Astrocyte of the cerebellum (primary cell): Measurements from ENCODE around the gene TIPARP.

Experiments used
- DNase-seq: peaks from one replicate; pipeline ENCODE4 v3.0.0-alpha.2; 2011; ENCODE audit warnings: low read depth
- H3K4me3 ChIP-seq: 2 replicates; pipeline ENCODE4 v1.5.1; 2011; ENCODE audit warnings: mild to moderate bottlenecking, low read depth, low read length, moderate library complexity
- CTCF ChIP-seq: IDR thresholded peaks from 2 replicates; pipeline ENCODE4 v1.5.1; 2012; ENCODE audit warnings: low read length, low read depth, moderate library complexity, mild to moderate bottlenecking; ENCODE audit errors: missing control alignments
- in situ Hi-C: cut with HindIII; loops from 2 replicates; pipeline ENCODE4 v1.10.0; 2017; ENCODE audit warnings: low sequenced_read_pairs

The TIPARP gene

GRCh38 chr3:156750191-156750873 is 75.9 kb downstream of the TIPARP start:
- in situ Hi-C loops: no loop called here
- no peak for DNase-seq
- no peak overlapping the region for H3K4me3 ChIP-seq
- TF ChIP-seq CTCF: no peak

GRCh38 chr3:156750874-156751245 is 76.5 kb downstream of the TIPARP start:
- H3K4me3 ChIP-seq: no peak overlapping the region
- in situ Hi-C loops: no loop called here
- no peak for TF ChIP-seq CTCF
- no peak for DNase-seq

- in situ Hi-C loops: no loop called here
- peak; percentile 91 for DNase-seq
- no peak overlapping the region for H3K4me3 ChIP-seq
- TF ChIP-seq CTCF: peak; percentile 5
Observed at GRCh38 chr3:156751461-156752025, 77.2 kb downstream of the TIPARP start.
